Activated gamma-delta T cell treated with Interleukin-2 at 50 U/mL for 16 hours (primary cell): ENCODE measurements around the gene COL9A3.
"Not testable (repeated sequence)": the region's sequence is repeated elsewhere in the genome, so short reads cannot be mapped to it uniquely, and the experiment has no call there.

Source experiments
- DNase-seq: peaks from one replicate; pipeline ENCODE4 v3.0.0-alpha.2; 2020

COL9A3 gene

GRCh38 chr20:62860391-62860923 is 43.6 kb downstream of the COL9A3 start:
- no peak for DNase-seq

- DNase-seq, result peak; percentile 32
Measured at GRCh38 chr20:62860924-62861691, 44.3 kb downstream of the COL9A3 start.

DNA sequence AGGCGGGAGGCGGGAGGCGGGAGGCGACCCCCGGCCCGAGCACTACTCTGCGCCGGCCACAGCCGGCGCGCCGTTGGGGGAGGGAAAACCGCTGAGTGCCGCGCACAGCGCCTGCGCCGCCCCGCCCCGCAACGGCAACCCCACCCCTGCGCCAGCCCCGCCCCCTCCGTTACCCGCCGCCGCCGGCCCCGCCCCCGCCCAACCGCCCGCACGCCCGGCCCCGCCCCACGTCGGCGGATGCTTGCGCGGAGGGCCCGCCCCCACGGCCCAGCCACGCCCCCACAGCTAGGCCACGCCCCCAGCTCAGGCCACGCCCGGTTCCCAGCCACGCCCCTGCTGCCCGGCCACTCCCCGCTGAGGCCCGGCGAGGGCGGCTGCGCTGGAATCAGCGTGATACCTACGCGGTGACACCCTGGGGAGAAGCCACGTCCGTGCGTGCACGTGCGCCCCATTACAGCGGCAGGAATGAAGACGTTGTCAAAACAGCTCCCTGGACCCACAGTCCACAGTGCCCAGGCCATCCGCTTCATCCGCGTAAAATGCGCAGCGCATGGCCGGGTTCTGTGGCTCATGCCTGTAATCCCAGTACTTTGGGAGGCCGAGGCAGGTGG is 45.0 kb downstream of the COL9A3 start, which contains the start of gene TCFL5:
Gene TCFL5 (minus strand): TSS at position 97 of the 611 bp plus-strand sequence. CDS start 152 bp downstream, outside the sequence.
- DNase-seq, result peak; percentile 93

DNA sequence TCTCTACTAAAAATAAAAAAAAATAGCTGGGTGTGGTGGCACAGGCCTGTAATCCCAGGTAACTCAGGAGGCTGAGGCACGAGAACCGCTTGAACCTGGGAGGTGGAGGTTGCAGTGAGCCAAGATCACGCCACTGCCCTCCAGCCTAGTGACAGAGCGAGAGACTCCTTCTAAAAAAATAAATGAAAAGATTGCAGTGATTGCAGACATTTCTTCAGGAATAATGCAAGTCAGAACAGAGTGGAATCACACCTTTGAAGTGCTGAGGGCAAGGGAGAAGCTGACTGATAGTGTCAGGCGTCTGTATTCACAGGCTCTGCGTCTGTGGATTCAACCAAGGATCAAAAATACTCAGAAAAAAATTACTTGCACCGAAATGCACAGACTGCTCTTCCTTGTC is 47.4 kb downstream of the COL9A3 start:
- no peak for DNase-seq

DNA sequence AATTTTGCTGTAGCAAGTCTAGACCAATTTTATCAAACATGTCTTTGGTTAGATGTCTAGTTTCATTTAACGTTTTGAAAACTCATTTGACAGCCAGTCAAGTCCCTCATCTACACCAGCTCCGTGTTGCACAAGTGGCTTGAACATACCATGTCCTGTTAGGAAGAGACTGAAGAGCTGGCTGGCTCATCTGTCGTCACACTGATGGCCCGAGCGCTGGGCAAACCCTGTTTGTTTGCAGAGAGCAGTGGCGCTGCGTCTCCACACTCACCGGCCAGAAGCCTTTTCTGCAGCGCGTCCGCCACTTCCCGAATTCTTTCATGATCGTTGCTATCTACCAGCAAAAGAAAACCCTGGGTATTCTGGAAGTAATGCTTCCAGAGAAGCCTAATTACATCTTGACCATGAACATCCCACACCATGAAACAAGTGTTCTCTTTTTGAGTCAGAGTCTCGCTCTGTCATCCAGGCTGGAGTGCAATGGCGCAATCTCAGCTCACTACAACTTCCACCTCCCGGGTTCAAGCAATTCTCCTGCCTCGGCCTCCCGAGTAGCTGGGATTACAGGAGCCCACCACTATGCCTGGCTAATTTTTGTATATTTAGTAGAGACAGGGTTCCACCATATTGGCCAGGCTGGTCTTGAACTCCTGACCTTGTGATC is 55.5 kb downstream of the COL9A3 start:
- no peak for DNase-seq

DNA sequence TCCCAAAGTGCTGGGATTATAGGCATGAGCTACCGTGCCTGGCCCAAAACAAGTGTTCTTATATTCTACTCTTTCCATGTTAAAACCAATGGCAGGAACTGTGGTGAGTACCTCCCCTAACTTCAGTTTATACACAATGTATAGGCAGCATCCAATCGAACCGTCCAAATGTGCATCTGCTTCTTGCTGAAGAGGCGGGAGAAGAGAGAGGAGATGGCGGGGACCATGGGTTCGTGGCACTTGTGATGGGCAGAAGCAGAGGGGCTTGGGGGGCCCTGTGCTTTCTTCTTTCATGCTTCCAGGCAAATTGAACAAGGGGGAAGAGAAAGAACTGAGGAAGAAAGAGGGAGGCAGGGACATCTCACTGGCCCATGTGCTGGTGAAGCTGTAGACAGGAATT is 56.0 kb downstream of the COL9A3 start:
- DNase-seq, result no peak

GRCh38 chr20:62873280-62873679 is 56.4 kb downstream of the COL9A3 start:
- no peak for DNase-seq

GRCh38 chr20:62873681-62874031 is 56.8 kb downstream of the COL9A3 start:
- DNase-seq, result not testable (repeated sequence)

- DNase-seq, result no peak
Measured at GRCh38 chr20:62874964-62875344, 58.1 kb downstream of the COL9A3 start.

DNA sequence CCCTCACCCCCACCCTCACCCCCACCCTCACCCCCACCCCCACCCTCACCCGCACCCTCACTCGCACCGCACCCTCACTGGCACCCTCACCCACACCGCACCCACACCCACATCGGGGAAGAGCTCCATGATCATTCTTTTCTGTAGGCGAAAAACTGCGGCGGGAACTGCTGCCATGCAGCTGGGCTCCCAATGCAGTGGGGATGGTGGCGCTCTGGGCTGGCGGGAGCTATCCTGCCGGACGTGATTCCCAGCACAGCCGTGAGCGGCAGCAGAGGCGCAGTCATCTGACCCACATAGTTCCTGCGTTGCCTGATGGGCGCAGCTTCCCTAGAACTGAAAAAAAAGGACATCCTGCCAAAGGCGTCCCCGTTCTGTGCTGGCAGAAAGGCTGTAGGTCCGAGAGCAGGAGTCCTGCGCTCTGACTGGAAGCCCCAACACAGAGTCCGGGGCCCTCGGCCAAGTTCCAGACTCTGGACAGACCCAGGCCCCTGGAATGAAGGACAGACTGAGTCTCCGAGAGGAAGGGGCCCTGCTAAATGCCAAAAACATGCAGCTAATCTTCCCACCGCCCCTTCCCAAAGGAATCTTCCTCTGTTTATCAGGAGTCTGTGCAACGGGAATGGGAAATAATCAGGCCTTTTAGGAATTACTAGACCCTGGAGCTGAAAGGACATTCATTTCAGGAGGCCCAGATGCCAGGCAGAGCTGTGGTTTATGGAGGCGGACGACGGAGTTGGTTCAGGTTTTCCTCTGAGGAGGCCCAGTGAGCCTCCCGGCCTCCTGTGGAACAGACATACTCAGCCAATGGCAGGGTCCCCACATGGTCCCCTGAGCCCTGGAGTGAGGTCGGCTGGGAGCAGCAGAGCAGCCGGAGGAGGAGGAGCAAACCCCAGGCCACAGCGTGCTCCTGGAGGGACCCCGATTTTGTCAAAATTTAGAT is 58.8 kb downstream of the COL9A3 start:
- DNase-seq, result no peak

GRCh38 chr20:62876501-62876901 is 59.7 kb downstream of the COL9A3 start:
- no peak for DNase-seq

DNA sequence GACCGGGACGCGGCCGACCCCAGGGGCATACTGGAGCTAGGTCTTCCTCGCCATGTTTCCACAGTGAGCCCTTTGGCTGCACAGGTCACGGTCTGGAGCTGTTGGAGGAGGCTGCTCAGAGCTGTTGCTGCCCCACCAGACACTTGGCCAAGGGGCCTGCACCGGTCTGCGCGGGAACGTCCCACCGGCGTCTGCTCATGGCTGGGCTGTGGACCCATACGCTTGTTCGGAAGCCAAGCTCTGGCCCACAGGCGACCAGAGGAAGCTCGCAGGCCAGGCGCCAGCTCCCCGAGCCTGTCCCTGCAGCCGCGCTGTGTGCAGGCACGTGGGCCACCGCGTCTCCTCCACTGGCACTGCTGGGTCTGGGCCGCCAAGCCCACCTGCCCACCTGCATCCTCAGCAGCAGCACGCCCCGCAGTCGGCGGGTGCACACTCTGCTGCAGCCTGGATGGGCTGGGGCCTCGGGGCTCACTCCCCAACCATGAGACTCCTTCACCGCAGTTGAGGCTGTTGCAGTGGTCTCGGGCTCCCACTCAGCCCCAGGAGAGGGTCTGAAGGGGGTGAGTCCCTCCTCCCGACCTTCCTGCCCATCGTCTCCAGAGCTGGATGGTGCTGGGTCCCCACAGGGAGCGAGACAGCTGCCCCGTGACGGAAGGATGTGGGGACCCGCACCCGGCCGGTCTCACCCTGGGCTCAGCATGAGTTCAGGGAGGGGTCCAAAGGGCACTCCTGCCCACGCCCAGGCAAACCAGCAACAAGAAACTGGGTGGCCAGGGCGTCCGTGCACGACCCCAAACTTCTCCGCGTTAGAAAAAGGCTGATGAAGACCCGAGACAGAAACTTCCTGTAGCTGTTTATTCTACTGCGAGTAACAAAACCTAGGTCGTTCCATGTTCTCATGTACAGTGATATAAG is 60.3 kb downstream of the COL9A3 start:
- no peak for DNase-seq

DNA sequence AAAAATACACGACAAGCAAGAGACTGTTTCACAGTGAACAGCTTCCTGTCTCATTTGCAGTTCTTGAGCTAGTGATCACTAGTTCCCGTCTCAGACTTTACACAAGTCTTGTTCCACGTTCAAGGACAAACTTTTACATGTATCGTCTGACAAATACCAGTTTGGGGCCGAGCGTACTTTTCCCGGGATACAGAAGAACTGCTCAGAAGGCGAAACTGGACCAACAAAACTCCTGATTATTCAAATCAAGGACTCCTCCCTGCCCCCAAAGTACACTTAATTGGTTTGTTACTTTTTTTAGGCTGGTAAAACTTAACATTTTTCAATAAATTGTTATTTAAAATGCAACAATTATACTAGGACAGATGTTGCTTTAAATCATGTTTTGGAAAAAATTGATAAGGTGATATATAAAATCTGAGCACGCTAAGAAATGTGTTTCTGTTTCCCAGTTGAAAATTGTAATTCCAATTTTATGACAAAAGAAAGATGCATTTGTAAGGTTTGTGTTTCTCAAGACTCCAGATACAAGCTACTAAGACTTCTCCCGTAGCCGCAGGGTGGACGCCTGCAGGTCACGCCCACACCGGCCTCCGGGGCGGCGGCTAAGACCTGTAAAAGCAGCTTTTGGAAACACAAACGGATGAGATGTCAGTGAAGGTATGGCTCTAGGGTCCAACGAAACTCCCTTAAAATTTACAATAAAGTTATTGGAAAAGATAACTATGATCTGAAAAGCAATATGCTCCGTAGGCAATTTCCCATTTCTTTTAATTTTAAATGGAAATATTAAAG is 61.6 kb downstream of the COL9A3 start:
- DNase-seq, result no peak

- DNase-seq, result no peak
Measured at GRCh38 chr20:62879275-62880146, 62.7 kb downstream of the COL9A3 start.

- DNase-seq, result no peak
Measured at GRCh38 chr20:62880147-62880934, 63.5 kb downstream of the COL9A3 start.

- DNase-seq, result no peak
Measured at GRCh38 chr20:62880935-62881661, 64.2 kb downstream of the COL9A3 start.

GRCh38 chr20:62881662-62882395 is 65.0 kb downstream of the COL9A3 start:
- no peak for DNase-seq
